Ovary (tissue), 9 donors: ENCODE measurements around the gene BRIX1. TPM values are rescaled to one million over a fixed set of nuclear protein-coding genes. Genes with fewer than 3 reads are reported as not detected.

ENCODE experiments used
- DNase-seq, 5 donors: peaks; one replicate each; pipeline ENCODE4 v3.0.0-alpha.2; 2019 to 2020
- H3K27ac ChIP-seq, 2 donors: fragments of 200-600 bp; one replicate each; pipeline versions ENCODE4 v1.5.1 to v1.8.0; 2019 to 2022
- H3K27me3 ChIP-seq: fragments of 200-600 bp; one replicate; pipeline ENCODE4 v1.8.0; 2022
- H3K36me3 ChIP-seq: fragments of 200-600 bp; sonication (generic); one replicate; pipeline ENCODE4 v1.5.1; 2019
- H3K4me1 ChIP-seq: one replicate; pipeline ENCODE4 v1.8.1; 2013; ENCODE audit warnings: mild to moderate bottlenecking, moderate library complexity; ENCODE audit not compliant: insufficient read depth
- H3K4me3 ChIP-seq: fragments of 200-600 bp; sonication (generic); one replicate; pipeline ENCODE4 v1.5.1; 2017
- H3K9me3 ChIP-seq, 2 donors: fragments of 200-600 bp in 1 of 2; sonication (generic) in 1 of 2; one replicate each; pipeline versions ENCODE4 v1.5.1 to v1.8.1; 2013 to 2019; ENCODE audit warnings: mild to moderate bottlenecking in 1 of 2, moderate library complexity in 1 of 2
- CTCF ChIP-seq, 3 donors: fragments of 450-650 bp in 2 of 3; fragments of 200-600 bp in 1 of 3; IDR thresholded peaks; one replicate each; pipeline versions ENCODE4 v1.5.1 to v1.8.0; 2016 to 2022; ENCODE audit warnings: antibody characterized with exemption in 3 of 3, mild to moderate bottlenecking in 1 of 3
- EP300 ChIP-seq: sonication (generic); formaldehyde crosslinking; IDR thresholded peaks from one replicate; pipeline ENCODE4 v1.6.1; 2017; ENCODE audit warnings: antibody characterized with exemption
- POLR2A ChIP-seq: fragments of 450-650 bp; IDR thresholded peaks from one replicate; pipeline ENCODE4 v1.6.1; 2017; ENCODE audit warnings: antibody characterized with exemption, mild to moderate bottlenecking, moderate library complexity
- WGBS, 3 donors: extraction: QIAGEN DNeasy Blood & Tissue Kit in 1 of 3; methylation state at CpG; one replicate each; pipeline versions ENCODE4 v1.1.5 to v1.1.7; 2013 to 2017; 5-methylcytosine and 5-hydroxymethylcytosine counted together
- intact Hi-C, 4 donors: fragments of 100-400 bp; cut with DNase I; formaldehyde crosslinking; loops; one replicate each; pipeline versions ENCODE4 v1.11.0 to v1.15.1; 2022 to 2023
- polyA plus RNA-seq, 2 donors: library from polyadenylated mRNA; stranded (reverse); fragments of 200-250 nt in 1 of 2; fragments of 350-450 nt in 1 of 2; fragmentation: Illumina TruSeq in 1 of 2; extraction: RNeasy Lipid Tissue Mini Kit (QIAGEN cat#74804) in 1 of 2; gene quantifications; one replicate each; pipeline ENCODE4 v1.2.3, GENCODE V29; 2013 to 2014
- total RNA-seq, 7 donors: library from RNA; depleted of rRNA in 2 of 7; stranded (reverse); fragments of >200 nt in 2 of 7; fragmentation: NEBNext Ultra II Directional in 3 of 7; extraction: Animal tissue kit (Norgen Biotek cat#: 25700) in 3 of 7; gene quantifications; one replicate each; pipeline versions ENCODE4 v1.1.0 to v1.2.4, GENCODE V29; 2016 to 2023
- donor health status: DM: no; HTN: no; CAD: no; lungs with moderate emphysema.
- donor health status: DM: no; HTN: no; CAD: no.
- donor health status: Bipolar disorder and iron deficiency.
- donor health status: DM: yes; HTN: yes; CAD: no.
- donor health status: DM: no; HTN: no; CAD: no.
- donor health status: DM: yes; HTN: yes; CAD: no.

BRIX1 gene
- total and polyA plus RNA-seq, 9 donors, result 15.5 to 33.9 (median 23.9) TPM

GRCh38 chr5:34957857-34958690 lies 42.6 kb downstream of the BRIX1 start:
- H3K36me3 ChIP-seq, result no peaks in the 10 kb centered on the region
- 56 to 61% (median 59%) methylated on average over 5 of the region's 5 CpGs for WGBS, 3 donors
- H3K27me3 ChIP-seq, result no peaks in the 10 kb centered on the region
- H3K9me3 ChIP-seq, result no peaks in the 10 kb centered on the region
- no peak for DNase-seq
- no peaks in the 10 kb centered on the region for H3K4me1 ChIP-seq
- TF ChIP-seq CTCF (IDR thresholded peaks at IDR 0.05) (no peak), POLR2A (no peak), EP300 (no peak)
- no peak overlapping the region for H3K4me3 ChIP-seq
- no peak overlapping the region for H3K27ac ChIP-seq
- intact Hi-C loops, result no loop called here

- TF ChIP-seq EP300 (no peak), CTCF (IDR thresholded peaks at IDR 0.05) (no peak), POLR2A (no peak)
- H3K4me1 ChIP-seq, result no peaks in the 10 kb centered on the region
- DNase-seq, result no peak
- H3K27me3 ChIP-seq, result no peaks in the 10 kb centered on the region
- no peak overlapping the region for H3K4me3 ChIP-seq
- no peak overlapping the region for H3K27ac ChIP-seq
- no peaks in the 10 kb centered on the region for H3K9me3 ChIP-seq
- 88 to 94% (median 90%) methylated on average over 1 of the region's 1 CpG for WGBS, 3 donors
- H3K36me3 ChIP-seq, result no peaks in the 10 kb centered on the region
- intact Hi-C loops, result no loop called here
These were observed 43.8 kb downstream of the BRIX1 start for GRCh38 chr5:34959323-34959722.

GRCh38 chr5:34967540-34967939 lies 52.0 kb downstream of the BRIX1 start:
- DNase-seq, result no peak
- no peaks in the 10 kb centered on the region for H3K4me1 ChIP-seq
- no peaks in the 10 kb centered on the region for H3K36me3 ChIP-seq
- no peak overlapping the region for H3K27ac ChIP-seq
- no peaks in the 10 kb centered on the region for H3K27me3 ChIP-seq
- no peaks in the 10 kb centered on the region for H3K9me3 ChIP-seq
- no peak for TF ChIP-seq POLR2A
- TF ChIP-seq CTCF (IDR thresholded peaks at IDR 0.05), result no peak
- TF ChIP-seq EP300, result no peak
- whole genome bisulfite sequencing, 3 donors, result 79 to 88% (median 80%) methylated on average over 4 of the region's 4 CpGs
- no peak overlapping the region for H3K4me3 ChIP-seq
- intact Hi-C loops, result no loop called here

- Histone ChIP-seq H3K27ac (no peak overlapping the region), H3K9me3 (no peaks in the 10 kb centered on the region), H3K27me3 (no peaks in the 10 kb centered on the region), H3K4me1 (no peaks in the 10 kb centered on the region), H3K36me3 (no peaks in the 10 kb centered on the region), H3K4me3 (no peak overlapping the region)
- WGBS, 3 donors, result 96 to 98% (median 96%) methylated on average over 2 of the region's 2 CpGs
- TF ChIP-seq POLR2A (no peak), EP300 (no peak), CTCF (IDR thresholded peaks at IDR 0.05) (no peak)
- DNase-seq, result no peak
- intact Hi-C loops, result no loop called here
These were observed 52.7 kb downstream of the BRIX1 start for GRCh38 chr5:34968258-34968657.
